ENCODE measurements around the gene HCFC1R1.

HCFC1R1 gene

GRCh38 chr16:3020247-3020603, 3.5 kb downstream of the HCFC1R1 start, which contains the start of gene TNFRSF12A:
Gene TNFRSF12A (plus strand): TSS chr16:3020368. CDS start chr16:3020398, 30 bp downstream.
- peak; percentile 44 for DNase-seq (ENCODE audit: low read depth)

GRCh38 chr16:3019594-3020246, 4.0 kb downstream of the HCFC1R1 start:
- DNase-seq (ENCODE audit: low read depth) = no peak

- DNase-seq (ENCODE audit: low read depth) = no peak
These were observed 5.8 kb downstream of the HCFC1R1 start, which contains the start of gene CLDN6 for GRCh38 chr16:3017794-3018506. Gene CLDN6 (minus strand): TSS chr16:3018183. CDS start chr16:3016021, 2,162 bp downstream.

GRCh38 chr16:3017344-3017743, 6.4 kb downstream of the HCFC1R1 start:
- DNase-seq (ENCODE audit: low read depth) = no peak

GRCh38 chr16:3015865-3016521, 7.7 kb downstream of the HCFC1R1 start:
- no peak for DNase-seq (ENCODE audit: low read depth)

GRCh38 chr16:3014971-3015370, 8.8 kb downstream of the HCFC1R1 start:
- no peak for DNase-seq (ENCODE audit: low read depth)

GRCh38 chr16:3013998-3014690, 9.6 kb downstream of the HCFC1R1 start:
- DNase-seq (ENCODE audit: low read depth) = no peak

- no peak for DNase-seq (ENCODE audit: low read depth)
These were observed 10.2 kb downstream of the HCFC1R1 start for GRCh38 chr16:3013491-3013951.

- DNase-seq (ENCODE audit: low read depth) = no peak
These were observed 10.8 kb downstream of the HCFC1R1 start, which contains the start of gene CLDN9 for GRCh38 chr16:3012828-3013420. Gene CLDN9 (plus strand): TSS chr16:3012923. CDS start chr16:3013363, 440 bp downstream.

- DNase-seq (ENCODE audit: low read depth) = no peak
These were observed 11.5 kb downstream of the HCFC1R1 start for GRCh38 chr16:3012246-3012645.

GRCh38 chr16:3010510-3010909, 13.2 kb downstream of the HCFC1R1 start:
- no peak for DNase-seq (ENCODE audit: low read depth)

GRCh38 chr16:3009568-3010390, 14.0 kb downstream of the HCFC1R1 start:
- DNase-seq (ENCODE audit: low read depth) = no peak

GRCh38 chr16:3008690-3009037, 15.1 kb downstream of the HCFC1R1 start:
- DNase-seq (ENCODE audit: low read depth) = no peak

- DNase-seq (ENCODE audit: low read depth) = no peak
These were observed 15.6 kb downstream of the HCFC1R1 start for GRCh38 chr16:3007957-3008689.

GRCh38 chr16:3007059-3007956, 16.4 kb downstream of the HCFC1R1 start:
- no peak for DNase-seq (ENCODE audit: low read depth)

GRCh38 chr16:3004781-3005284, 18.9 kb downstream of the HCFC1R1 start:
- no peak for DNase-seq (ENCODE audit: low read depth)

GRCh38 chr16:3004319-3004718, 19.4 kb downstream of the HCFC1R1 start:
- DNase-seq (ENCODE audit: low read depth) = no peak

- DNase-seq (ENCODE audit: low read depth) = peak; percentile 94
These were observed 20.0 kb downstream of the HCFC1R1 start for GRCh38 chr16:3003582-3004270.
